Gastrocnemius medialis (tissue), 4 donors: ENCODE data around the gene AGAP1. TPM values are rescaled to one million over a fixed set of nuclear protein-coding genes. Genes with fewer than 3 reads are reported as not detected.

Experiments used
- ATAC-seq, 2 donors: fragments of 150-250 bp; one replicate each; pipeline ENCODE4 v1.9.1; 2016
- DNase-seq, 2 donors: peaks; one replicate each; pipeline ENCODE4 v3.0.0-alpha.2; 2019
- H3K27ac ChIP-seq, 4 donors: fragments of 200-600 bp; sonication (generic); 1 replicate in 1 of 4; 2 replicates in 3 of 4; pipeline ENCODE4 v1.5.1; 2016 to 2018; ENCODE audit warnings: mild to moderate bottlenecking in 2 of 4, moderate library complexity in 1 of 4
- H3K27me3 ChIP-seq, 3 donors: fragments of 200-600 bp; sonication (generic) in 2 of 3; 1 replicate in 1 of 3; 2 replicates in 2 of 3; pipeline versions ENCODE4 v1.5.1 to v1.6.0; 2016 to 2019; ENCODE audit warnings: mild to moderate bottlenecking in 1 of 3, moderate library complexity in 1 of 3
- H3K36me3 ChIP-seq, 2 donors: fragments of 200-600 bp; sonication (generic) in 1 of 2; one replicate each; pipeline ENCODE4 v1.5.1; 2017 to 2018
- H3K4me1 ChIP-seq, 2 donors: fragments of 200-600 bp; sonication (generic) in 1 of 2; one replicate each; pipeline ENCODE4 v1.5.1; 2016 to 2017; ENCODE audit warnings: mild to moderate bottlenecking in 2 of 2
- H3K4me3 ChIP-seq, 4 donors: fragments of 200-600 bp; sonication (generic) in 3 of 4; 1 replicate in 1 of 4; 2 replicates in 3 of 4; pipeline ENCODE4 v1.5.1; 2016 to 2019; ENCODE audit warnings: mild to moderate bottlenecking in 2 of 4
- H3K9me3 ChIP-seq, 3 donors: fragments of 200-600 bp; sonication (generic) in 2 of 3; 1 replicate in 1 of 3; 2 replicates in 2 of 3; pipeline ENCODE4 v1.5.1; 2016 to 2019
- POLR2A ChIP-seq, 2 donors: fragments of 450-650 bp; IDR thresholded peaks; one replicate each; pipeline ENCODE4 v1.6.1; 2017; ENCODE audit warnings: antibody characterized with exemption in 2 of 2, mild to moderate bottlenecking in 2 of 2, moderate library complexity in 2 of 2
- in situ Hi-C, 4 donors: fragments of 200-750 bp; cut with MboI; loops; one replicate each; pipeline versions ENCODE4 v1.15.0 to v1.8.0; 2017; ENCODE audit warnings: low sequenced_read_pairs in 4 of 4
- intact Hi-C: fragments of 100-400 bp; cut with DNase I; formaldehyde crosslinking; loops from one replicate; pipeline ENCODE4 v1.15.1; 2023; ENCODE audit warnings: low total_unique reads
- total RNA-seq, 4 donors: library from RNA; depleted of rRNA; stranded (reverse); fragments of >200 nt; gene quantifications; one replicate each; pipeline versions ENCODE4 v1.1.0 to v1.2.3, GENCODE V29; 2016
- TF ChIP-seq, protein P1 (sequence below), 5 experiments: fragments of 450-650 bp in 3 of 5; fragments of 200-600 bp in 2 of 5; sonication (generic) in 2 of 5; IDR thresholded peaks in 4 of 5; conservative IDR thresholded peaks in 1 of 5; 1 replicate in 4 of 5; 2 replicates in 1 of 5; pipeline ENCODE4 v1.5.1; 2016 to 2019; ENCODE audit warnings: antibody characterized with exemption in 5 of 5, mild to moderate bottlenecking in 3 of 5, moderate library complexity in 3 of 5

Gene AGAP1
- total RNA-seq, 4 donors from 2014 or later, result 8.5 to 26.8 (median 14.4) TPM

GRCh38 chr2:235970204-235971040 is 476.6 kb downstream of the AGAP1 start:
- Histone ChIP-seq H3K27me3 (no peaks in the 10 kb centered on the region), H3K4me3 (no peak overlapping the region), H3K4me1 (no peaks in the 10 kb centered on the region), H3K27ac (no peak overlapping the region), H3K36me3 (no peaks in the 10 kb centered on the region), H3K9me3 (no peaks in the 10 kb centered on the region)
- no peak for ATAC-seq
- DNase-seq, result no peak
- intact Hi-C loops, result no loop called here
- no peak for TF ChIP-seq POLR2A (IDR thresholded peaks at IDR 0.05)
- TF ChIP-seq, protein P1, sequence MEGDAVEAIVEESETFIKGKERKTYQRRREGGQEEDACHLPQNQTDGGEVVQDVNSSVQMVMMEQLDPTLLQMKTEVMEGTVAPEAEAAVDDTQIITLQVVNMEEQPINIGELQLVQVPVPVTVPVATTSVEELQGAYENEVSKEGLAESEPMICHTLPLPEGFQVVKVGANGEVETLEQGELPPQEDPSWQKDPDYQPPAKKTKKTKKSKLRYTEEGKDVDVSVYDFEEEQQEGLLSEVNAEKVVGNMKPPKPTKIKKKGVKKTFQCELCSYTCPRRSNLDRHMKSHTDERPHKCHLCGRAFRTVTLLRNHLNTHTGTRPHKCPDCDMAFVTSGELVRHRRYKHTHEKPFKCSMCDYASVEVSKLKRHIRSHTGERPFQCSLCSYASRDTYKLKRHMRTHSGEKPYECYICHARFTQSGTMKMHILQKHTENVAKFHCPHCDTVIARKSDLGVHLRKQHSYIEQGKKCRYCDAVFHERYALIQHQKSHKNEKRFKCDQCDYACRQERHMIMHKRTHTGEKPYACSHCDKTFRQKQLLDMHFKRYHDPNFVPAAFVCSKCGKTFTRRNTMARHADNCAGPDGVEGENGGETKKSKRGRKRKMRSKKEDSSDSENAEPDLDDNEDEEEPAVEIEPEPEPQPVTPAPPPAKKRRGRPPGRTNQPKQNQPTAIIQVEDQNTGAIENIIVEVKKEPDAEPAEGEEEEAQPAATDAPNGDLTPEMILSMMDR (IDR thresholded peaks at IDR 0.05 in 4 of 5, conservative IDR thresholded peaks at IDR 0.05 in 1 of 5), result no peak
- in situ Hi-C loops, result no loop called here

- Histone ChIP-seq H3K27ac (no peak overlapping the region), H3K4me3 (no peak overlapping the region), H3K4me1 (no peaks in the 10 kb centered on the region), H3K27me3 (no peaks in the 10 kb centered on the region), H3K36me3 (no peaks in the 10 kb centered on the region), H3K9me3 (no peaks in the 10 kb centered on the region)
- TF ChIP-seq POLR2A (IDR thresholded peaks at IDR 0.05), result no peak
- TF ChIP-seq, protein P1 (IDR thresholded peaks at IDR 0.05 in 4 of 5, conservative IDR thresholded peaks at IDR 0.05 in 1 of 5), result no peak
- DNase-seq (no peak), ATAC-seq (no peak)
- in situ Hi-C loops, result no loop called here
- intact Hi-C loops, result no loop called here
Observed at GRCh38 chr2:235976516-235976915, 482.7 kb downstream of the AGAP1 start.

DNA sequence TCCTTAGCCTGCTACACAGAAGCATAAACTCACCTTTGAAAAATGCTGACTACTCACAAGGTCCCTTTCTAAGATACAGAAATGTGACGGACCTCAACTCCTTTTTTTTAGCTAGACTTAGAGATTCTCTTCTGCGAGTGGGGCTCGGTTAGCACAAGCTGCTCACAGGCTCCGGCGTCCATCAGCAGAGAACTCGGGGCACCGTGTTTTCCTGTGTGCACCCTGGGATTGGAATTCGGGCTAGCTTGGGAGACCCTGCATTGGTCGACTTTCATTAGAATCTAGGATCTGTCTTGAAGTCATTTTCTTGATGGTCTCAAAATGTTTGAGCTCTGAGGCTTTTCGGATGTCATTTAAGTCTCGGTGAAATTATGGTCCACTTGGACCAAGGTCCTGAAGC is 483.1 kb downstream of the AGAP1 start:
- H3K36me3 ChIP-seq, result no peaks in the 10 kb centered on the region
- no peaks in the 10 kb centered on the region for H3K27me3 ChIP-seq
- no peak for DNase-seq
- no peak for ATAC-seq
- TF ChIP-seq, protein P1 (IDR thresholded peaks at IDR 0.05 in 4 of 5, conservative IDR thresholded peaks at IDR 0.05 in 1 of 5), result no peak
- no peak for TF ChIP-seq POLR2A (IDR thresholded peaks at IDR 0.05)
- H3K27ac ChIP-seq, result no peak overlapping the region
- H3K4me3 ChIP-seq, result no peak overlapping the region
- intact Hi-C loops, result no loop called here
- in situ Hi-C loops, result no loop called here
- H3K4me1 ChIP-seq, result no peaks in the 10 kb centered on the region
- H3K9me3 ChIP-seq, result no peaks in the 10 kb centered on the region

GRCh38 chr2:235977445-235977844 is 483.6 kb downstream of the AGAP1 start:
- ATAC-seq (no peak), DNase-seq (no peak)
- H3K27ac ChIP-seq, result no peak overlapping the region
- TF ChIP-seq, protein P1 (IDR thresholded peaks at IDR 0.05 in 4 of 5, conservative IDR thresholded peaks at IDR 0.05 in 1 of 5), result no peak
- TF ChIP-seq POLR2A (IDR thresholded peaks at IDR 0.05), result no peak
- H3K9me3 ChIP-seq, result no peaks in the 10 kb centered on the region
- no peaks in the 10 kb centered on the region for H3K36me3 ChIP-seq
- H3K4me1 ChIP-seq, result no peaks in the 10 kb centered on the region
- H3K4me3 ChIP-seq, result no peak overlapping the region
- H3K27me3 ChIP-seq, result no peaks in the 10 kb centered on the region
- intact Hi-C loops (no loop called here), in situ Hi-C loops (no loop called here)
